Right lobe of liver (tissue), 6 donors: Measurements from ENCODE around the gene NADSYN1. TPM values are rescaled to one million over a fixed set of nuclear protein-coding genes. Genes with fewer than 3 reads are reported as not detected.

ENCODE experiments used
- ATAC-seq, 4 donors: fragments of 200-7000 bp; cut with Tn5 transposase; one replicate each; pipeline ENCODE4 v1.9.1; 2020; ENCODE audit warnings: mild to moderate bottlenecking in 4 of 4, moderate library complexity in 4 of 4
- DNase-seq, 3 donors: peaks; one replicate each; pipeline ENCODE4 v3.0.0-alpha.2; 2020
- H3K27ac ChIP-seq, 3 donors: fragments of 200-600 bp; one replicate each; pipeline ENCODE4 v1.8.0; 2022
- H3K27me3 ChIP-seq, 2 donors: fragments of 200-600 bp; one replicate each; pipeline ENCODE4 v1.8.0; 2022
- H3K36me3 ChIP-seq, 4 donors: fragments of 200-600 bp; sonication (generic) in 1 of 4; one replicate each; pipeline versions ENCODE4 v1.5.1 to v1.8.0; 2017 to 2022; ENCODE audit warnings: control low read depth in 1 of 4
- H3K4me1 ChIP-seq, 4 donors: fragments of 200-600 bp; sonication (generic) in 1 of 4; one replicate each; pipeline versions ENCODE4 v1.5.1 to v1.8.0; 2017 to 2022; ENCODE audit warnings: control low read depth in 1 of 4
- H3K4me3 ChIP-seq, 3 donors: fragments of 200-600 bp; one replicate each; pipeline ENCODE4 v1.8.0; 2022
- H3K9me3 ChIP-seq, 4 donors: fragments of 200-600 bp; sonication (generic) in 1 of 4; one replicate each; pipeline versions ENCODE4 v1.5.1 to v1.8.0; 2017 to 2022; ENCODE audit warnings: control low read depth in 1 of 4
- POLR2A ChIP-seq: fragments of 450-650 bp; IDR thresholded peaks from one replicate; pipeline ENCODE4 v1.6.1; 2017; ENCODE audit warnings: antibody characterized with exemption, mild to moderate bottlenecking
- WGBS: methylation state at CpG from one replicate; pipeline ENCODE4 v1.1.6; 2018; ENCODE audit warnings: low coverage, low lambda C conversion rate; ENCODE audit not compliant: insufficient coverage; ENCODE audit errors: missing lambda C conversion rate; 5-methylcytosine and 5-hydroxymethylcytosine counted together
- intact Hi-C, 2 donors: fragments of 100-400 bp; cut with DNase I; formaldehyde crosslinking; loops; one replicate each; pipeline versions ENCODE4 v1.11.2 to v1.14.1; 2022
- total RNA-seq, 6 experiments: library from RNA; depleted of rRNA in 2 of 6; stranded (reverse); fragments of >200 nt in 2 of 6; fragmentation: NEBNext Ultra II Directional in 3 of 6; extraction: Animal tissue kit (Norgen Biotek cat#: 25700) in 3 of 6; gene quantifications; one replicate each; pipeline versions ENCODE4 v1.1.0 to v1.2.4, GENCODE V29; 2016 to 2023
- TF ChIP-seq, protein P1 (sequence below), 4 donors: fragments of 200-600 bp in 3 of 4; fragments of 450-650 bp in 1 of 4; IDR thresholded peaks; one replicate each; pipeline versions ENCODE4 v1.5.1 to v1.8.0; 2016 to 2022; ENCODE audit warnings: antibody characterized with exemption in 4 of 4, mild to moderate bottlenecking in 2 of 4
- donor health status: DM: no; HTN: yes; CAD: no.
- donor health status: DM: no; HTN: no; CAD: no.
- donor health status: DM: no; HTN: no; CAD: no.
- donor health status: DM: no; HTN: yes; CAD: no.
- donor health status: DM: no; HTN: yes; CAD: no.

Gene NADSYN1
- total RNA-seq, 6 experiments from 2014 or later: 26.4 to 54.7 (median 35.4) TPM

DNA sequence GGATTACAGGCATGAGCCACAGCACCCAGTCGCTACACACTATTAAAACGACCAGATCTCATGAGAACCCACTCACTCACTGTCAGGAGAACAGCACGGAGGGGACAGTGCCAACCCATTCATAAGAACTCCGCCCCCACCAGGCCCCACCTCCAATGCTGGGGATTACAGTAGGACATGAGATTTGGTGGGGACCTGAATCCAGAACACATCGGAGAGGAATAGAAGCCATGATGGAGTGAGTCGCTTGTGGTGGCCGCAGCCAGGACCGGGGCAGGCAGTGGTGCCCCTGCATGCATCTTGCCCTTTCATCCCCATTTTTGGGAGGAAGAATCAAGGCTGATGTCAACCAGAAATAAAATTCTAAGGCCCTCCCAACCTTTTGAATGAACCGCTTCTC is 8.7 kb downstream of the NADSYN1 start:
- DNase-seq (peak in 1 of 3 donors; percentile 2), ATAC-seq (no peak)
- H3K4me1 ChIP-seq: no peaks in the 10 kb centered on the region
- intact Hi-C loops: no loop called here
- H3K27ac ChIP-seq: no peak overlapping the region
- H3K27me3 ChIP-seq: no peaks in the 10 kb centered on the region
- no peak overlapping the region for H3K4me3 ChIP-seq
- 91% methylated on average over 6 of the region's 9 CpGs for WGBS
- no peak for TF ChIP-seq POLR2A
- TF ChIP-seq, protein P1, sequence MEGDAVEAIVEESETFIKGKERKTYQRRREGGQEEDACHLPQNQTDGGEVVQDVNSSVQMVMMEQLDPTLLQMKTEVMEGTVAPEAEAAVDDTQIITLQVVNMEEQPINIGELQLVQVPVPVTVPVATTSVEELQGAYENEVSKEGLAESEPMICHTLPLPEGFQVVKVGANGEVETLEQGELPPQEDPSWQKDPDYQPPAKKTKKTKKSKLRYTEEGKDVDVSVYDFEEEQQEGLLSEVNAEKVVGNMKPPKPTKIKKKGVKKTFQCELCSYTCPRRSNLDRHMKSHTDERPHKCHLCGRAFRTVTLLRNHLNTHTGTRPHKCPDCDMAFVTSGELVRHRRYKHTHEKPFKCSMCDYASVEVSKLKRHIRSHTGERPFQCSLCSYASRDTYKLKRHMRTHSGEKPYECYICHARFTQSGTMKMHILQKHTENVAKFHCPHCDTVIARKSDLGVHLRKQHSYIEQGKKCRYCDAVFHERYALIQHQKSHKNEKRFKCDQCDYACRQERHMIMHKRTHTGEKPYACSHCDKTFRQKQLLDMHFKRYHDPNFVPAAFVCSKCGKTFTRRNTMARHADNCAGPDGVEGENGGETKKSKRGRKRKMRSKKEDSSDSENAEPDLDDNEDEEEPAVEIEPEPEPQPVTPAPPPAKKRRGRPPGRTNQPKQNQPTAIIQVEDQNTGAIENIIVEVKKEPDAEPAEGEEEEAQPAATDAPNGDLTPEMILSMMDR (IDR thresholded peaks at IDR 0.05): no peak
- H3K9me3 ChIP-seq: no peaks in the 10 kb centered on the region
- H3K36me3 ChIP-seq: peaks cover 0 to 62% (median 21%) of the 10 kb centered on the region in 4 donors

DNA sequence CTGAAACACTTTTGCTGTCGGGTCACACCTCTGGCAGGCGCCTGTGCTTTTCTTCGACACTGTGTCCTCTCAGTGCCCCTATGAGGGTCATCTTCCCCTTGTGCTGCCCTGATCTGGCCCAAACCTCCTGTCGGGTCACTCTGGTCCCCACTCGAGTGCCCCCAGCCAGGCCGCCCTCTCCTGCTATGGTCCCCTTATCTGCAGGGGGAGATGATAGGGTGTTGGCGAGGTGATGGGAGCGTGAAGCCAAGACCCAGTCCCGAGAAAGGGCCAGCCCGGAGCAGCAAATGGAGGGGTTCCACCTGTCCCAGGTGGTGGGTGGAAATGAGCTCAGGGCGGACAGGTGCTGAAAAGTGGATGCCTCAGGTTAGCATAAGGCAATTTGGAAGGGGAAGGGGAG is 9.7 kb downstream of the NADSYN1 start:
- TF ChIP-seq, protein P1 (IDR thresholded peaks at IDR 0.05): no peak
- no peak for TF ChIP-seq POLR2A
- Histone ChIP-seq H3K4me3 (no peak overlapping the region), H3K27ac (no peak overlapping the region), H3K4me1 (no peaks in the 10 kb centered on the region), H3K9me3 (no peaks in the 10 kb centered on the region), H3K36me3 (peaks cover 0 to 57% (median 16%) of the 10 kb centered on the region in 4 donors), H3K27me3 (no peaks in the 10 kb centered on the region)
- intact Hi-C loops: no loop called here
- WGBS: 96% methylated on average over 7 of the region's 11 CpGs
- peak in 1 of 3 donors; percentile 8 for DNase-seq
- ATAC-seq: no peak

DNA sequence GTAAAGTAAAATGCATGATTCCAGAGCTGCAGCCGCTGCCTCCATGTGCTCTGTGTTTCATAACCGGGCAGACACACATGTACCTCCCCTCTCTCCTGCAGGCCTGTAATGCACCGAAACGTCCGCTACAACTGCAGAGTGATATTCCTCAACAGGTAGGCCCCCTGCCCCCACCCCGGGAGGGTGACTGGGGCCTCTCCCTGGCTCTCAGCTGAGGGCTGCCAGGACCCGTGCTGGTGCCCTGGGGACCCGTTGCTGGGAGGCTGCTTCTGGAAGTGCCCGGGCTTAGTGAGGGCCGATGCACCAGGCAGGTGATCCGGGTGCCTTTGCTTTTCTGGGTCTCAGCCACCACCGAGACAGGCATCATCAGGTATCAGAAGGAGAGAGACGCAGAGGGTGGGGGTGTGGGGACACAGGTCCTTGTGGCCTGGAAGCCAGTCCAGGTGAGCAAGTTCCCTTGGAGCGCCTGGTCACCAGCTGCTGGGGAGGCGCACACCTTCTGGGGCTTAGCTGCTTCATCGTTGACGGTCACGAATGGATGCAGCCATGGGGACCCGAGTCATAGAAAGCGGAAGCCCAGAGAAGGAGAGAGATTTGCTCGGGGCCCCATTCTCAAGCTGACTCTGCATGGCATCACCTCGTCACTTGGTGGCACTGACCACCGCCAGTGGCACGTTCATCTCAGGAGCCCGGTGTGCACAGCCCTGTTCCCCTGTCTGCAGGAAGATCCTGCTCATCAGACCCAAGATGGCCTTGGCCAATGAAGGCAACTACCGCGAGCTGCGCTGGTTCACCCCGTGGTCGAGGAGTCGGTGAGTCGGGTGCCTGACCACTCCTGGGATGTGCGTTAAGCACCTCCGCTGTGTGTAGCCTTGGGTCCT is 10.6 kb downstream of the NADSYN1 start:
- H3K27me3 ChIP-seq: no peaks in the 10 kb centered on the region
- DNase-seq (peak in 1 of 3 donors; percentile 10), ATAC-seq (no peak)
- 92% methylated on average over 7 of the region's 34 CpGs for WGBS
- no peak for TF ChIP-seq POLR2A
- TF ChIP-seq, protein P1 (IDR thresholded peaks at IDR 0.05): no peak
- no peak overlapping the region for H3K4me3 ChIP-seq
- intact Hi-C loops: no loop called here
- H3K36me3 ChIP-seq: peaks cover 0 to 51% (median 15%) of the 10 kb centered on the region in 4 donors
- H3K9me3 ChIP-seq: no peaks in the 10 kb centered on the region
- H3K27ac ChIP-seq: no peak overlapping the region
- H3K4me1 ChIP-seq: no peaks in the 10 kb centered on the region

DNA sequence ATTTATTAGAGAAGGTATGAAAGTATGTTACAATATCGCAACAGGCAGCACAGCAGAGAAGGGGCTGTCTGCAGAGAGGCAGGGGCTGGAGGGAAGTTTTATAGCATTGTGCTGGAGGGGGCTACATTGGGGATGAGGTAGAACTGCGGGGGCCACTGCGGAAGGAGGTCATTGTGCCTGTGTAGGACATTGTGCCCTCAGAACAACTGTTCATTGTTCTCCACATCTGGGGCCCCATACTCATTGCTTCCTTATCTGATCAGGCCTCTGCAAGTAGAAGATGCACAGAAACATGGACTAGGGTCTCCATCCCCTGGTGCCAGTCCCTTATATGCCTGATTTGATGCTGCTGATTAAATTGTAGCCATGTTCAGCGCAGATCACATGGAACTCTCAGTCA is 12.1 kb downstream of the NADSYN1 start:
- WGBS: 95% methylated on average over 2 of the region's 4 CpGs
- H3K4me1 ChIP-seq: no peaks in the 10 kb centered on the region
- peaks cover 0 to 37% (median 9%) of the 10 kb centered on the region in 4 donors for H3K36me3 ChIP-seq
- intact Hi-C loops: no loop called here
- DNase-seq (no peak), ATAC-seq (no peak)
- H3K4me3 ChIP-seq: no peak overlapping the region
- TF ChIP-seq POLR2A: no peak
- TF ChIP-seq, protein P1 (IDR thresholded peaks at IDR 0.05): no peak
- H3K27me3 ChIP-seq: no peaks in the 10 kb centered on the region
- no peak overlapping the region for H3K27ac ChIP-seq
- H3K9me3 ChIP-seq: no peaks in the 10 kb centered on the region
